Activated effector memory CD4-positive, alpha-beta T cell treated with Interleukin-2 at 50 U/mL for 16 hours (primary cell): ENCODE measurements around the gene TRERF1.

Experiments
- DNase-seq: peaks from one replicate; pipeline ENCODE4 v3.0.0-alpha.2; 2020

TRERF1 gene

DNA sequence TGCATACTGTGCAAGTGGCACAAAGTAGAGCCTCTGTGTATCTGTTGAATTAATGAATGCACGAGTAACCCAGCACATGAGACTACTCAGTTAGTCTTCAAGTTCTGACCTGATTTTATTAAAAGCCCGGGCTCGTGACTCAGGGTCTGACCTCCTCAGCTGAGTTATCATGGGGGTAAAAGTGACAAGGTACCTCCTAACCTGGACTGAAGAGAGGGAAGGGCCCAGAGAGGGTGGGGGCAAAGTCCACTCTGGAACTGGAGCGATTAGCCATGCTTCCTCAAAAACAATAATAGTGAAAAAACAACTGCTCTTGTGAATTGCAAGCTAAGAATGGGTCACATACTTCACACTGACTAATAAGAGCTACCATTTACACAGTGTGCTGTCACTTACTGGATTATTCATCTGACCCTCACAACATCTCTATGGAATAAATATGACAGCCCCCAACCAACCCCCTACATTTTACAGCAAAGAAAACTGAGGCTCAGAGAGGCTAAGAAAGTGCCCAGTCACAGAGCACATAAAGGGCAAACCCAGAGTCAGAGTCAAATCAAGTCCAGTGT, 26.7 kb downstream of the TRERF1 start:
- no peak for DNase-seq

DNA sequence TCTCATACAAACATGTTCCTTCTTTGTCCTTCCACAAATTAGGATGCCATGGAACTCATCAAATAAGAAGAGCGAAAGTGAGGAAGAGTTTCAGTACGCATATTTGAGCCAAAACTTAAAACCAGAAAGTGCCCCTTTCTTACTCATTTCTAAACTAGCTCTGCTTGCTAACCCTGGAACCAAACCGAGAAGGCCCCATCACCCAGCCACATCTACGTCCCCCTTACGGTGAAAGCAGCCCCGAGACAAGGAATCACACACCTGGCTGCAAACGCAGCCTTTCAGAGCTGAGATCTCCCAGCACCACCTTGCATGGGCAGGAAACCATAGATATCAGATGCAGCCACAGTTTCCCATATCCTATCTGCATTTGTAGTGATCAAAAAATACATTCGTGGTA, 28.5 kb downstream of the TRERF1 start:
- DNase-seq, result no peak

DNA sequence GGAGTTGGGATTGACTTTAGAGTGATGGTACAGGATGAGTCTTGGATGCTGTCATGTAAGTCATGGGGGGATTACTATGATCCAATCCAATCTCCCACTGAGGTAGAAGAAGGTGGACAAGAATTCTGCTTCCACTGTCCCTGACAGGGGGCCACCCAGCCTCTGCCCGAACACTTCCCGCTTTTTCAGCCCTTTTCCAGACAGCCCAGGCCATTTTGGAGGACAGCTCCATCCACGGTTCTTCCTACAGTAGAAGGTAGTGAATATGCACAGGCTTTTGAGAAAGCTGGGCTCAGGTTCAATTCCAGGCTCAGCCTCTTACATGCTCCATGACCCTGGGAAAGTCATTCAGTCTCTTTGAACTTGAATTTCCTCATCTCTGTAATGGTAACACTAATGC, 31.0 kb downstream of the TRERF1 start:
- no peak for DNase-seq

DNA sequence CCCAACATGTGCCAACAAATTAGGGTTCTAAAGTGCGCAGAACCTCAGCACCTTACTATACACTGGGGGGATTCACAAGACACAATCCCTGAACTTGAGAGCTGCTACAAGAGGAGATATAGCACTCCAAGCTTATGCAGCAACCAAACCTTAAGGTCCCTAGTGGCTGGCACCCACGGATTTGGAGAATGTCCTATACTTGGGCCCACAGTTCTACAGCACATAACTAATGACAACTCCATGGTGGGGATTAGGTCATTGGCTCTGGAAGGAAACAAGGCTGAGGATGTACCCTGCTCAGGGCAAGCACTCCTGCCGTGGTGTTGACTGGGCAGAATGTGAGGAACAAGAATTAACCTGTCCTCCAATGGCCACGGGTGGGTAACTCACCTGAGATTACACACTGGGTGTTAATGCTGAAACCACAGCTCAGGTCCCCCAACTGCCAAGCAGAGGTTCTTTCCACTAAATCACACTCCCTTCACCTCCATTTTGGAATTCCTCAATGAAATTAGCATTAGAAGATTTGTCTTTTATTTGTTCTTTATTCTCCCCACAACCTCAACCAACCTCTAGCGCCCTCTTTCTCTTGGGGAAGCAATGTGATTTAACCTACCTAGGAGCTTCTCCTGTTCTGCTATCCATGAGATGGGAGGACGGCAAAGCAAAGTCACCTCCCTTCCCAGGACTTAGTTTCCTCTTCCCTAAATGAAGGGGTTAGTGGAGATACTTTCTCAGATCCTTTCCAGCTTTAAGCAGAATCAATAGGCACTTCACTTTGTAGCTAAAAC, 32.0 kb downstream of the TRERF1 start:
- no peak for DNase-seq

DNA sequence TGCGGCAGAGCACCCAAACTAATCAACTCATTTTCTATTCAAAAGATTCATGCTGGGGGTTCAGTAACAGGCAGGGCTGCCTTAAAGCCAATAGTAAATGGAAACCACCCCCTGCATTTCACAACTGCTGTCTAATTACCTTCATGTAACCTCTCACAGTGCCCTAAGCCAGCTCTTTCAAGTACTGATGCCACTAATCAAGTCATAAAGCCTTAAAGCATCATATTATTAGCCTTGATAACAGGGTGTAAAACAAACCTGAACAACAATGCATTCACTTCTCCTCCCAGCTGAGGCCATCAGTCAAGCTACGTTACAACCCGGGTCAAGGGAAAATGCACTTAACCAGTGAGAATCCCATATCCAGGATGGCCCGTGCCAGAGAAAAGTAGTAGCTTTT, 33.0 kb downstream of the TRERF1 start:
- no peak for DNase-seq

DNA sequence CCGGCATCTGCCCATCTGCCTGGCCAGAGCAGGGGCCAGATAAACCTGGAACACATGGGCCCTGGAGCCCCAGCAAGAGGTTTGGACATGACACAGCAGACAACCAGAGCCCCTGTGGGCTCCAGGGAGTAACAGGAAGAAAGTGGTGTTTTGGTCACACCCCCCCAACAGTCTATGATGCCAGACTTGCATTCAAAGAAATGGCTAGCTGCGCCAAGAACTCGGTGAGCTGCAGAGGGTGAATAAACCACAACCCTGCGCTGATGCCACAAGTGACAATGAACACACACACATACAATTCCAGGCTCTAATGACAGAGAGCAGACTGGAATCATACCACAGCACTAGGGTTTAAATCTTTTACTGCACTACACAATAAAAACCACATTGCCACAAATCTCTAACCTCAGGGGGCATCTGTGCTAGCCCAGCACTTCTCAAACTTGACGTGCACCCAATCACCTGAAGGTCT, 34.0 kb downstream of the TRERF1 start:
- peak; percentile 52 for DNase-seq

DNA sequence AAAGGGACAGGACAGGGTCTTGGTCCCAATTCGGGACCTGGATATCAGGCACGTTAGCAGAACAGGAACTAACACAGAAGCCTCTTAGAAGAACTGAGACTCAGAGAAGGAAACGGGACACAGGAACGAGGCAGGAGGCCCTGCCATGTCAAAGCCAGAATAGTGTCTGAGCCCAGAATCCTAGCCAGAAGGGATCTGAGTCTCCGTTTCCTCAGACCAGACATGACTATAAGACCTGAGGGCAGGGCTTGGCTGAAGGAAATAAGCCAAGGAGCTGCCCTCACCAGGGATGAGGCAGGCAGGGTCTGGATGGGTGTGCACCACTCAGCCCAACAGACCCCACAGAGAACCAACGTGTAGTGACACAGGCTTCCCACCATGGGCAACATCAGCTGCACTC, 40.3 kb downstream of the TRERF1 start:
- DNase-seq, result no peak

DNA sequence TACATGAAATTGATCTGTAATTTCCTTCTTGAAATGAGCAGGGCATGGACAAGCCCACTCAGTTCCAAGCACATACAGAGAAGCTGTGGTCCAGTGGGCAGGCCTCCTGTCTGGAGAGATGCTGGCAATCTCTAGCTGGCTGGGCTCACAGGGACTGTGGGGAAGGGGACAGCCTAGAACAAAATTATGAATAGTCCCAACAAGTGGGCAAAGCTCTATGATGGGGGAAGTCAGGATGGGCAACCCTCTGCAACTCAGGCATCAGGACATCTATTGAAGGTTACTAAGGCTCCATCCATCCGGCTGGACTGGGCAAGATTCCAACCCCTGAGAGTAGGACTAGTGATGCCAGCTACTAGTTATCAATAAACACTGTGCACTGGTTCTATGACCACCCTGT, 40.9 kb downstream of the TRERF1 start:
- no peak for DNase-seq

DNA sequence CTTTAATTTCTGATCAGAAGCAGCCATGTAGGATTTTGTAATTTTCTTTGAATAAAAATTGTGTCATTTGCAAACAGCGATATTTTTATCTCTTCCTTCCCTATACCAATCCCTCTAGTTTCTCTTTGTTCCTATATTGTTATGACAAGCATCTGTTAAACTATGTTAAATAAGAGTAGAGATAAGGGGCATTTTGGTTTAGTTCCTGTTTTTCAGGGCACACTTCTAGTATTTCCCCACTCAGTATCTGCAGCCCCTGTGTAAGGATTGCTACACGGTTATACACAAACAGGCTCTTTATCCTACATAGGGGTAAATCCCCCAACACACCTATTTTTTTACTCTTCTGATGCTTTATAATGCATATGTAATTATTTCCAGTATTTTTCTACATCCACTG, 42.1 kb downstream of the TRERF1 start:
- no peak for DNase-seq

DNA sequence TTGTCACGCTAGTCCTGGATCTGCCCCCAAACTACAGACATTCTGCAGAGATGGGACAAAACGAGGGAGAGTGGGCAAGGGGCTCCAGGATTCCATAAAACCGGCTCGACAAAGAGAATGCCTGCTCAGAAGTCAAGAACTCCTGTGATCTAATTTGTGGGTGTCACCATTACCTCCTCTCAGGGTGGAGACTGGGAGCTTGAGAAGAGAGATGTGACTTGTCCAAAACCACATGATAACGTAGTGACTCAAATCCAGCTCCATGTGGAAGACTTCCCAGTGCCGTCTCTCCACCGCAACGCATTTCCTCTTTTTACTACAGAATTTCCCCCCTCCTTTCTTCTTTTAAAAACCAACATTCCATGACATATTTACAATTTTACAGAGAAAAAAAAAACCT, 44.3 kb downstream of the TRERF1 start:
- no peak for DNase-seq

DNA sequence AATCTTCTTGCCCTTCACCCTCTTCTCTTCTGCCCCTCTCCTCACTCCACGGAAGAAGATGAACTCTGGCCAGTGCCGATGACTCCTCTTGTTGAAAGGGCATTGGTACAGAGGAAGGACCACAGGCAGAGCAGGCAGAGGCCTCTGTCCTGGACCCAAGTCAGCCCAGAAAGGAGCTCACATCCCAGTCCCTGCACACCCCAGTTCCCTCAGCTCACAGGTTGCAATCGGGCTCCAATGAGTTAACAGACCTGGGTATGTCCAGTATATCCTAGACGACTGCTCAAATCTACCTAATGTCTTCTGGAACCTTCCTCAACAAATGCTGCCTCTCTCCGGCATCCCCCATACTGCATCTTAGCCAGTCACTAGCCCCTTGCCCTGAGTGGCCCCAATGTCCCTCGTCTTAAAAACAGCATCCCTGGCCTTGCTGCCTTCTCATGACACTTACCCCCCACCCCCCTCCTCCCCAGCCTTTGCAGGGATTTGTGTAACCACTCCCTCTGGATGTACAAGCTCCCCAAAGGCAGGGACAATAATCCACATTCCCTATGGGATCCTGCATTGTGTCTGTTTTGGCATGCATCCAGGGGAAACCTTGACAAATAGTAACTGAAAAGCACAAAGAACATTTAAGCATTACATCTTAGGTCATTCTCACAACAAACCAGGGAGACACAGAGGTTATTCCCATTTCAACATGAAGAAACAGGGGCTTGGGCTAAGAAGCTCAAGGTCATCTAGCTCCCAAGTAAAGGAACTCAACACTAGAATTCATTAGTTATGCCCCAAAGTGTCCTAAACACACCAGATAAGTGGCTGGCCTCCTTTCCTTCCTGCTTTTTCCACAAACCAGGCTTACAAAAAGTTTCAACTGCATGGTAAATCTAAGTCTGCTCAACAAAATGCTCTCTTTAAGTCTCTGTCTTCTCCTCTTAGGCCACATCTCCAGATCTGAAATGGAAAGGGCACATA, 45.1 kb downstream of the TRERF1 start:
- DNase-seq, result no peak

DNA sequence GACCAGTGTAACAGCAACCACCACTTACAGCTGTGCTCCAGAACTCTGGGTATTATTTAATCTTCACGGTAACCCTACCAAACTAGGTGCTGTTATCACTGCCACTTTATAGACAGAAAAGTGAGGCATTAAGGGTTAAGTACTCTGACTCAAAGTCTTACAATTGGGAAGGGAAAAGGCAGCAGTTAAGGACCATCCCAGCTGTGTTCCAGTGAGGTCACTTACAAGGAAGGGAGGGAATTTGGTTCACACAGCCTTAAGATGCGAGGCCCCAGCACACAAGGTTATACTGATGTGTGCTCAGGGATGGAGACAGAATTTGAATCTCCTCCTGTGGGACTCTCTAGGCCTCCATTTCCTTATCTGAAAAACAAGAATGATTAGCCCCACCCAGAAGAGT, 46.7 kb downstream of the TRERF1 start:
- DNase-seq, result no peak

DNA sequence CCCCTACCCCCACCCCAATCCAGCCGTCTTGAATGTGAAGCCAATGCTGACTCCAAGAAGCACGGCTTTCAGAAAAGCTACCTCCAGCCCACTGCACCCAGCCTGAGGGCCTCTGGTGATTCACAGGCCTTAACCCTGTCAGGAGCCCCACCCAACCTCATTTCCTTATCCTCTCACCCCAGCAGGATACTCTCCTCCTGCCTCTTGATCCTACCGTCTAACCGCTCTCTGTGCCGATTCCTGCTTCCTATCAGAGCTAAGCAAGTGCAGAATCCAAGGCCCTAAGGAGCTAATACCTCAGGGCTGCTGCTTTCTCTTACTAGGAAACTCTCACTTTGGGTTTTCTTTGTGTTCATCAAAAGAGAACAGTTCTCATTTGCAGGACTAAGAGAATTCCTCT, 47.2 kb downstream of the TRERF1 start:
- DNase-seq, result peak; percentile 34

DNA sequence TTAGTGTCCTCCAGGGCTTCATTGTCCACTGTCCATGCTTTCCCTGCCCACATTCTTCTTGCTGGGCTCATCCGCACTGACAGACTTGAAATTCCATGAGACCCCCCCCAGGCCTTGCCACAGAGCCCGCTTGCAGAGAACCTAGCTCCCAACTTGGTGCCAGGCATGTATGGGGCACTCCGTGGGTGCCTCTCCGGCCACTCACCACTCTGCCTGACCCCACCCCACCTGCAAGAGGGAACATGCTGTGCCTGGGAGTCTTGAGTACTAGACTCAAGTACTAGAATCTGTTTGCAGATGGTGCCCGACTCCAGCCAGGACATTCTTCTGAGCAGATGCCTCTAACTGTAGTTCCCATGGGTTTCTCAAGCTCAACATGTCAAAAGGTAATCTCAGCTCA, 47.9 kb downstream of the TRERF1 start:
- DNase-seq, result no peak

DNA sequence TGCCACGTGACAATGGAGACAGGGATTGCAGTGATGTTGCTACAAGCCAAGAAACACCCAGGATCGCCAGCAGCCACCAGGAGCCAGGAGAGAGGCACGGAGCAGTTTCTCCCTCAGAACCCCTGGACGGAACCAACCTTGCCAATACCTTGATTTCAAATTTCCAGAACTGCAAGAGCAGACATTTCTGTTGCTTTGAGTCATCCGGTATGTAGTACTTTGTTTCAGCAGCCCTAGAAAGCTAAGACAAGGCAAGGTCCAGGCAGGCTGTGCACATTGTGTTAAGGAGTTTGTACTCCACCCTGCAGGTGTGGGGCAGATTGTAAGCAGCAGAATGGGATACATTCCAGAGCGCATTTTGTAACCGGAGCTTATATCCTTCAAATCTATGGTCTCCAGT, 48.3 kb downstream of the TRERF1 start:
- no peak for DNase-seq

DNA sequence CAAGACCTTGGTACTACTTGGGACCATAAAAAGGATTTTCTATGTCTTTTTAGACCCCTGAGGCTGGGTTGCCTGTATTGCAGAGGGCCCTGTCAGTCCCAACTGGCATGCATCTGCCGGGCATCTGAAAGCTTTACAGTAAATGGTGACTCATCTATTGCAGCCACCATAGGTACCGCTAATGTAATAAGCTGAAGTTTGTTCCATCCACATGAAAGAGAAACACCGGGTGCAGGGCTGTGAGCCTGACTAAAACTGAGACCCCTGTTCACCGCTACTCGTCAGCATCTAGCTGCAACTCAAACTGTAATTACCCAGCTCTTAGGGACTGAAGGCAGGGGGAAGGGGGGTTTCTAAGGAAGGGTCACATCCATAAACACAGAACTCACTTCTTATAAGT, 49.5 kb downstream of the TRERF1 start:
- no peak for DNase-seq

DNA sequence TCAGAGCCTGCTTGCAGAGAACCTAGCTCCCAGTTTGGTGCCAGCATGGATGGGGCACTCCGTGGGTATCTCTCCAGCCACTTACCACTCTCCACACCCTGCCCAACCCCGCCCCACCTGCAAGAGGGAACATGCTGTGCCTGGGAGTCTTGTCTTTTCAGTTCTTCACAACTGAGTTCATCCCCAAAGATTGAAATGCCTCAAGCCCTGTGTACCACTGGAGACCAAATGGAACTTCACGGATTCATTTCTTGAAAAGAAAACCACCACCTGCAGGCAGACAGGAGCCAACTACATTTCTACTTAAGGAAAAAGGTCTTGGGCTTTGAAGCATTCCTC, 50.1 kb downstream of the TRERF1 start:
- no peak for DNase-seq

DNA sequence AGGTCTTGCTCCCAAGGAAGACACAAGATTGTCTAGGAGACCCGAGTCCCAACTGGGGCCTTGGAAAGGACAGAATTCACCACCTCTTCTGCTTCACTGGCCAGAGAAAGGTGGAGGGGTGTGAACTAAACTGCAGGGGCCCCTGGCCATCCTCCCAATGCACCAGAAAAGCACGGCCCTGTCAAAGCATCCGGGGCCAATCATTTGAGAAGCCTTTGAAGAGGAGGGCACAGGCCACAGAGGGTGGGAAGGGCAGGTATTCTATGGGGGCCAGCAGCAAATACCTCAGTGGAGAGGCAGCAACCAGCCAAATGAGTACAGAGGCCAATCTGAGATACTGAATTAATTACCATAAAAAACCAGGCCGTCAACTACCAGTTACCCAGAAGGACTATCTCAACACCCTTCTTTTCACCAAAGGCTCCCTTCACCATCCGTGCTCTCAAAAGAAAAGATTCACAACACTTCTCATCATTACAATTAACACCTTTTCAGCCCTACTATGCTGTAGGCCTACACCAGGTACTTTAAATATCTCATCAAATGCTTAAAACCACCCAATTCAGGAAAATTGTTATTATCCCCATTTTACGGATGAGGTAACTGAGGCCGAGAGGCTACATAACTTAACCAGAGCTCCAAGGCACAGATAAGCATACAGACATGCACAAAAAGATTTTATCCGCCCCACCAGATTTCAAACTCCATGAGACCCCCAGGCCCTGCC, 50.7 kb downstream of the TRERF1 start:
- no peak for DNase-seq

DNA sequence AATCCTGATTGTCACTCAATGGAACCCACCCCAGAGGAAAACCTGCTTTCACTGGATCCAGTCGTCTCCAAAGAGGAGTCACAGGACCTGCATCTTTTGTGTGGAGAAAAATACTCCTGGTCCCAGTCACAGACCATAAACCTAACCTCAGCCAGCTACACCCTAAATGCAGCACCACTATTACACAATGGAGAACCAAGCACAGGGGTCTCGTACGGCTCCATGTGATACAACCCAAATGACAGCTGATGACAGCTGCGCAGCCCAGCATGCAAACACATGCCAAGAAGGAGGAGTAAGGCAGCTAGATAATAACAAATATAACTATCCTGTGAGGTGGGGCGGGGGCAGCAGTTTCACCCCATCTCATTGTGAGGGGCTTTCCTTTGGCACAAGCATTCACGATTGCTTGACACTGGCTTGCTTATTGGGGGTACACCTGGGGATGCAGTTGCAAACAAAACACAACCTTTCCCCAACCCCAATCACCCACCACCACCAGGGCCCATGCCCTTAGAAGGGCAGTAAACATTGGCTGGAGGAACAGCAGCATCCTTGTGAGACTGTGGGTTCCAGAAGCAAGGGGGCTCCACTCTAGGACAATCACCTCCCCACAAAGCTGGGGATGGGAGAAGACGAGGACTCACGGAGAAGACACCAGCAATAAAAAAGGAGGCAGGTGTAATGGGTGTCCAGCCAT, 51.5 kb downstream of the TRERF1 start:
- no peak for DNase-seq

DNA sequence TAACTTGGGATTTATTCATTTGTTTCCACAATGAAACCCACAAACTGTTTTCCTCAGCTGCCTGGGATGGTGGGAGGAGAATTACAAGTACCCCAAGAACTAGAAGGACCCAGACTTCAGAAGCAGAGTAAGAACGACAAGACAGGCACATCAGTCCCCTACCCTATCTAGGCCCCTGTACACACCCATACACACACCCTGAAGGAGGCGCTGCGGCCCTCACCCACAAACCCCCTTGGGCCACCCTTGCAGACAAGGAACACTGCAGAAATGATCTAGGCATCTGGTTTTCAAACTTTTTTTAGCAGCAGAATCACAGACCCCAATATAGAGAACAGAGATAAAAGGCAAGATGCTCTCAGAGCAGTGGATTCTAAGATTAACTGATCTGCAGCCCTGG, 55.0 kb downstream of the TRERF1 start:
- DNase-seq, result no peak

DNA sequence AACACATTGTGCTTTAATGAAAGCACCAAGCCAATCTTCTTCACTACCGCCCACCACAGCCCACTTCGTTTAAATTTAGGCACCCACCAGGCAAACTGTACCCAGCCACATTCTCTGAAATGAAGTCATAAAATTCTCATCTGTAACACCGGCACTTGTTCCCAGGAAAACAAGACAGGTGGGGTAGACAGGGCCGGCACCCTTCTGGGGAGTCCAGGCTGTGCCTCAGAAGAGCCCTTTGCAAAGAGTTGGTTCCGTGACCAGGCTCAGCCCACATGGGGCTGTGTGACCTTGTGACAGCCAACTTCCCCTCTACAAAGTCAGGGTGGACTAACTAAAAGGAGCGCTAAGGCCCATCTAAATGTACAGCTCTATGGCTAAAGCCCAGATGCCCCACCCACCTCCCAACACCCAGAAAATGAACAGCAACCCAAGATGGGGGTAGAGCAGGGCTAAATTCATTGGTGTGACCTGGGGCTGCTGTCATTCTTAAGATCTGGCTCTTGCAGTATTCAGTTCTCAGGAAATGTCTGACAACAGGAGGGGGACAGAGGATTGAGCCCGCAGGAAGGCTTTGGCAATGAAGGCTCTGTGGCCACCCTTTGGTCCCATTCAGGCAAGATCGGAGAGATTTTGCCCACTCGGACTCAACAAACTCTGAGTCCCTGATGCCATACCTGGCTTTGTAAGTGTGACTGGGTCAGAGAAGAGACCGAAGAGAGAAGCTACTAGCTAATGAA, 56.7 kb downstream of the TRERF1 start:
- DNase-seq, result no peak

DNA sequence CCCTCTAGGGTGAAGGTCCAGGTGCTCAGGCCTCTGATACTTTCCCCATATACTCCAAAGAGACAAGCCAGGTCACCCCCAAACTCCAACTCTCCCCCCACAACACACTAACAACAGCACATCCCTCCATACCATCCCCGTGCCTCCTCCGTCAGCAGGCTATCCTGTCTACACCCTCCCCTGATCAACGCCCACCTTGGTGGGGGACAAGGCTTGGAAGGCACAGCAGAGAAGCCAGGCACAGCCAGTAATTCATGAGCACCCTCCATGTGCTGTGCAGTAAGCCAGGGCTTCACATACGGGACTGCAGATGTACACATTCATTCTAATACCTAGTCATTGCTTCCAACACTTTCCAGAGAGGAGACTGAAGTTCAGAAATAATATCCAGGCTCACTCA, 57.6 kb downstream of the TRERF1 start:
- no peak for DNase-seq
